Stimulated activated naive B cell treated with anti-CD40 and anti-IgM and Interleukin-4, amounts not matched to agents 10 μg/mL and 1 μg/mL and 100 μg/mL, for 72 hours (primary cell): ENCODE data around the gene NDN.
A peak's percentile ranks its signal among the peaks of the same experiment; 100 is the strongest.

Source experiments
- ATAC-seq, 2 donors: fragments of 150-1000 bp; cut with Tn5 transposase; replicated peaks; 2 replicates each; pipeline ENCODE4 v1.10.0; 2021; ENCODE audit warnings: moderate library complexity in 1 of 2
- DNase-seq: peaks from one replicate; pipeline ENCODE4 v3.0.0; 2021
- H3K27ac Mint-ChIP-seq: one replicate; pipeline ENCODE4 v1.8.0; 2022; ENCODE audit warnings: mild to moderate bottlenecking, mixed read lengths
- H3K27me3 Mint-ChIP-seq, 2 donors: one replicate each; pipeline ENCODE4 v1.8.0; 2022; ENCODE audit warnings: mixed read lengths in 2 of 2
- H3K36me3 Mint-ChIP-seq, 2 donors: one replicate each; pipeline ENCODE4 v1.8.0; 2022; ENCODE audit warnings: mixed read lengths in 2 of 2, mild to moderate bottlenecking in 1 of 2
- H3K4me1 Mint-ChIP-seq, 2 donors: one replicate each; pipeline ENCODE4 v1.8.0; 2022; ENCODE audit warnings: mixed read lengths in 2 of 2, mild to moderate bottlenecking in 1 of 2
- H3K4me3 Mint-ChIP-seq, 2 donors: one replicate each; pipeline ENCODE4 v1.8.0; 2022; ENCODE audit warnings: mild to moderate bottlenecking in 2 of 2, mixed read lengths in 2 of 2, moderate library complexity in 1 of 2
- H3K9me3 Mint-ChIP-seq, 2 donors: one replicate each; pipeline ENCODE4 v1.8.0; 2022; ENCODE audit warnings: mixed read lengths in 2 of 2, mild to moderate bottlenecking in 1 of 2

NDN gene

DNA sequence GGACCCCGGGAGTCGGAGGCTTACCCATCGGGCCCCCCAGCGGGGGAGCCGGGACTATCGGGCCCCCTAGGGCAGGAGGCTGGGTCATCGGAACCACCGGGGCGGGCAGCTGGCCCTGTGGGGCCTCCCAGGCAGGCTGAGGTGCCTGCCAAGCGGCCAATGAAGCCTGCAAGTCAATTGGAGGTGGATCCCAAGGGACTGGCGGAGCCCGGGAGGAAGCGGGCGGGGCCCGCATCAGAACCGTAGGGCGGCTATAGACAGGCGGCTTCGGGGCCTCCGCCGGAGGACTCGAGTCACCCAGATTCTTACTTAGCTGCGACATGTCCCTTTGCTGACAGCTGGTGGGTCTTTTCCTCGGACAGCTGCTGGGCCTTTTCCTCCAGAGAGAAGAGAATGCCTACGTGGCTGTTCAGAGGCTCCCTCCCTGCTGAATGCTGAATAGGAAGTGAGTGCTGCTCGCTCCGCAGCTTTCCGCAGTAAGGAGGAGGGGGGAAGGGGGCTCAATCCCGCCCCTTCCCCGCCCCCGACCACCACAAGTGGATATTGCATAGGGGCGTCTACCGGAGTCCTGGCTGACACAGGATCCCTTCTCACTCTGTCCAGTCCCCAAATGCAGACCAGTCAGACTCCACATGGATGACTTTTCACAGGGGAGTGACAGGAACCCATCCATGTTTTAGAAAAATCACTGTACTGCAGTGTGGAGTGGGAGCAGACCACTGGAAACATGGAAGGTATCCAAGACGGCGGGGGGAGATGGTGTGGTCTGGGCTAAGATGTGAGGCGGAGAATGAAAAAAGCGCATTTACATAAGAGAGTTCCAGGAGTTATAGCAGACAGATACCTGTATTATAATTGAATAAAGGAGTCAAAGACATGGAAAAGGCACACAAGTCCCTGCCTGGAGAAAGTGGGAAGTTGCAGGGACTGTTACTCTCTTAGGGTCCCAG lies 39.4 kb downstream of the NDN start, which contains the start of gene MAGEL2:
Gene MAGEL2, minus strand, starts transcription at position 447 of the 950 bp plus-strand sequence. Its CDS starts 125 bp downstream, at position 322.
- Mint-ChIP-seq H3K27ac (no peak within 1 kb of the TSS), H3K4me1 (no peaks in the 10 kb centered on the region), H3K9me3 (peaks cover 0 to 2% of the 10 kb centered on the region in 2 donors), H3K36me3 (no peaks in the 10 kb centered on the region), H3K4me3 (no peak within 1 kb of the TSS), H3K27me3 (peaks cover 15 to 20% of the 10 kb centered on the region in 2 donors)
- DNase-seq: no peak
- ATAC-seq: no peak

DNA sequence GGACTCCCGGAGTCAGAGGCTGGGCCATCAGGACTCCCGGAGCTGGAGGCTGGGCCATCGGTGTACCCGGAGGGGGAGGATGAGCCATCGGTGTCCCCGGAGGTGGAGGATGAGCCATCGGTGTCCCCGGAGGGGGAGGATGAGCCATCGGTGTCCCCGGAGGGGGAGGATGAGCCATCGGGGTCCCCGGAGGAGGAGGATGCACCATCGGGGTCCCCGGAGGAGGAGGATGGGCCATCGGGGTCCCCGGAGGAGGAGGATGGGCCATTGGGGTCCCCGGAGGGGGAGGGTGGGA lies 40.2 kb downstream of the NDN start:
- H3K4me1 Mint-ChIP-seq: no peaks in the 10 kb centered on the region
- DNase-seq (no peak), ATAC-seq (no peak)
- peaks cover 15 to 20% of the 10 kb centered on the region in 2 donors for H3K27me3 Mint-ChIP-seq
- H3K9me3 Mint-ChIP-seq: peaks cover 0 to 2% of the 10 kb centered on the region in 2 donors
- H3K36me3 Mint-ChIP-seq: no peaks in the 10 kb centered on the region
- H3K27ac Mint-ChIP-seq: no peak overlapping the region
- no peak overlapping the region for H3K4me3 Mint-ChIP-seq

DNA sequence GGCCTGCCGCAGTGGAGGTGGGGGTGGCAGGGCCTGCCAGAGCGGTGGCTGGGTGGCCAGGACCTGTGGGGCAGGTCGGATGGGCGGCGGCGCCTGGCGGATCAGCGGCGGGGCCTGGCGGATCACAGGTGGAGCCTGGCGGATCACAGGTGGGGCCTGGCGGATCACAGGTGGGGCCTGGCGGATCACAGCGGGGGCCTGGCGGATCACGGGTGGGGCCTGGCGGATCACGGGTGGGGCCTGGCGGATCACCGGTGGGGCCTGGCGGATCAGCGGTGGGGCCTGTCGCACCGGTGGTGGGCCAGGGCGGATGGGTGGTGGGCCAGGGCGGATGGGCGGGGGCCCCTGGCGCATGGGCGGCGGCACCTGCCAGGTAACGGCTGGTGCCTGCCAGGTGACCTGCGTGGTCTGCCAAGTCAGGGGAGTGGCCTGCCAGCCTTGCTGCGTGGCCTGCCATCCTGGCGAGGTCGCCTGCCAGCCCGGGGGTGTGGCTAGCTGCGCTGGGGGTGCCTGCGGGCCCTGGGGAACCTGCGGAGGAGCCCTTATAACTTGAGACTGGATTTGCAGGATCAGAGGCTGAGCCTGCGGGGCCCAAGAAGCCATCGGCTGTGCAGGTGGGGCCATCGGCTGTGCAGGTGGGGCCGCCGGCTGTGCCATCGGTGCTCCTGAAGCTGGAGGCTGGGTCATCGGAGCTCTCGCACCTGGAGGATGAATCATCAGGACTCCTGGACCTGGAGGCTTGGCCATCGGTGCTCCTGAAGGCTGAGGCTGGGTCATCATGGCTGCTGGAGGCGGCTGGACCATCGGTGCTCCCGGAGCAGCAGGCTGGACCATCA lies 40.7 kb downstream of the NDN start:
- no peak overlapping the region for H3K27ac Mint-ChIP-seq
- DNase-seq (no peak), ATAC-seq (no peak)
- H3K4me1 Mint-ChIP-seq: no peaks in the 10 kb centered on the region
- peaks cover 15 to 20% of the 10 kb centered on the region in 2 donors for H3K27me3 Mint-ChIP-seq
- no peaks in the 10 kb centered on the region for H3K36me3 Mint-ChIP-seq
- H3K9me3 Mint-ChIP-seq: peaks cover 0 to 2% of the 10 kb centered on the region in 2 donors
- no peak overlapping the region for H3K4me3 Mint-ChIP-seq

DNA sequence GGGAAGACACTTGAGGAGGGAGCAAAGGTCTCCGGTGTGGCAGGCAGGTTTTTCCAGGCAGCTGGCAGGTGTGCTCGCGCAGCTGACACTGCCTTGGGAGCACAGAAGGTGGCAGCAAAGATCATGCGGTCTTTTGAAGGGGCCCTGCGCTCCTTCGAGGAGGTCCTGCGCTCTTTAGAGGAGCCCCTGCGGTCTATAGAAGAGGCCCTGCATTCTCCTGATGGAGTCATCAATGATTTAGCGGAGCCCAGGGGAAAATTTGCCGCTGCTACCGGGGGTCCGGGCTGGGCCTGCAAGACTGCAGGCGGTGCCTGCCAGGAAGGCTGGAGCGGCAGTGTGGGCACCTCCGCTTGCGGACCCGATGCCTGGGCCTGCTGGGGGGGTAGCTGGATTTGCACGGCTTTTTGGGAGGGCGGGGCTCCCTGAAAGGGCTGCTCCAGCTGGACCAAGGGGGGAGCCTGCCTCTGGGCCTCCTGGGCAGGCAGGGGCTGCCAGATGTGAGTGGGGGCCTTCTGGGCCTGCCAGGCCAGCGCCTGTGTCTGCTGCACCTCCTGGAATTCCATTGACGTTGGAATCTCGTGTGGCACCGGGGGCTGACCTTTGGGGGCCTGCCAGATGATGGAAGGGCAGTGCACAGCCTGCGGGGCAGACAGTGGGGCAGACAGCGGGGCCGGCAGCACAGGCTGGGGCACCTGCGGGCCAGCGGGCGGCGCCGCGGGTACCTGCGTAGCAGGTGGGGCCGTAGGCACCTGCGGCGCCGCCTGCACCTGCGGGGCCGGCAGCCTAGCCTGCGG lies 41.5 kb downstream of the NDN start:
- H3K4me1 Mint-ChIP-seq: no peaks in the 10 kb centered on the region
- H3K27me3 Mint-ChIP-seq: peaks cover 15 to 20% of the 10 kb centered on the region in 2 donors
- no peaks in the 10 kb centered on the region for H3K36me3 Mint-ChIP-seq
- peaks cover 0 to 2% of the 10 kb centered on the region in 2 donors for H3K9me3 Mint-ChIP-seq
- ATAC-seq: no peak
- H3K27ac Mint-ChIP-seq: no peak overlapping the region
- H3K4me3 Mint-ChIP-seq: no peak overlapping the region
- DNase-seq: no peak

DNA sequence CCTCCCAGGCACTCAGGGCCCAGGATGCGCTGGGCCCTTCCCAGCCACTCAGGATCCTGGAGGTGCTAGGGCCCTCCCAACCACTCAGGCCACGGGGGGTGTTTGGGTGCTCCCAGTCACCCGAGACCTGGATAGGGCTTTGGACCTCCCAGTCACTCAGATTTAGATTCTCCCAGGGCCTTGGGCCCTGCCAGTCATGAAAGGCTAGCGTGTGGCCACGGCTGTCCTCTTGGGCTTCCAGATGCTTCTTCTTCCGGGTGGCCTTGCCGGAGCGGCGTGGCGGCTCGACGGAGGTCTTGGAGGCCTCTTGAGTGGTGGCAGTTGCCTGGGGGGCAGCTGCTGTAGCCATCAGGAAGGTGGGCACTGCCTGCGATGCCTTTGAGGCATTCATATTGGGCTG lies 42.3 kb downstream of the NDN start:
- no peak for DNase-seq
- ATAC-seq: no peak
- Mint-ChIP-seq H3K4me1 (no peaks in the 10 kb centered on the region), H3K36me3 (no peaks in the 10 kb centered on the region), H3K9me3 (peaks cover 0 to 2% of the 10 kb centered on the region in 2 donors), H3K27ac (no peak overlapping the region), H3K27me3 (peaks cover 15 to 20% of the 10 kb centered on the region in 2 donors), H3K4me3 (no peak overlapping the region)

DNA sequence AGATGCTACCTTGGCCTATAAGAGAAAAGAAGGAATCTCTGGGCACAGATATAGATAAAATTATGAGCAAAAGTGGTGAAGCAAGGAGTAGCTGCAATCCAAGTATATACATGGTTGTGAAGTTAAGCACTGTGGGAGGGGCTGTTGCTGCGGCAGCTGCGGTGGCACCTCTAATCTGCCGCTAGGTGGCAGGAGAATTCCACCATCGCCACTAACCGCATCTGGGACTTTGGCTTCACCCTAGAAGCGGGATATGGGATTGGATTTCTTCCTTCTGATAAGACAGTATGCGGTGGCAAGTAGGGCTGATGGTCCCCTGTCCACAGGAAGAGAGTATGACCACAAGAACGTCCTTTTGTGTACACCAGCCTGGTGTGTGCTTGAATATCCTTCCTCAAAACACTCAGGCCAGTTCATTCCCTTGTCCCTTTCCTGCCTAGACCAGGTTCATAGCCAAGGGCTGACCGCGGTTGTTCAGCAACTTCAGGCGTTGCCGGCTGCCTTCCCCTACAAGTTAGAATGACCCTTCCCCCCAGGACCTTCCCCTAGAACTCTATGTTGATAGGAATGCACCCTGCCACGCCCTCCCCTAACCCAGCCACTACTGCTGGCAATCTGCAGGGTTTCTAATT lies 44.6 kb downstream of the NDN start:
- H3K4me1 Mint-ChIP-seq: no peaks in the 10 kb centered on the region
- no peak overlapping the region for H3K4me3 Mint-ChIP-seq
- no peak overlapping the region for H3K27ac Mint-ChIP-seq
- H3K9me3 Mint-ChIP-seq: peaks cover 0 to 2% of the 10 kb centered on the region in 2 donors
- DNase-seq: peak; percentile 28
- H3K36me3 Mint-ChIP-seq: no peaks in the 10 kb centered on the region
- peaks cover 7 to 11% of the 10 kb centered on the region in 2 donors for H3K27me3 Mint-ChIP-seq
- peak; percentile 82 to 83 for ATAC-seq
